Heart right ventricle (tissue), 16 donors: ENCODE data around the gene PGM1. TPM values are rescaled to one million over a fixed set of nuclear protein-coding genes. Genes with fewer than 3 reads are reported as not detected.
A peak's percentile ranks its signal among the peaks of the same experiment; 100 is the strongest.

Source experiments
- ATAC-seq, 8 donors: fragments of 200-7000 bp; cut with Tn5 transposase; one replicate each; pipeline ENCODE4 v1.9.1; 2020; ENCODE audit warnings: mild to moderate bottlenecking in 8 of 8, moderate library complexity in 8 of 8, moderate number of reproducible peaks in 1 of 8
- DNase-seq, 2 donors: peaks; one replicate each; pipeline ENCODE4 v3.0.0-alpha.2; 2020
- H3K27ac ChIP-seq, 10 donors: fragments of 200-600 bp; sonication (generic) in 2 of 10; one replicate each; pipeline versions ENCODE4 v1.5.0 to v1.8.0; 2020 to 2022; ENCODE audit warnings: mild to moderate bottlenecking in 3 of 10
- H3K27me3 ChIP-seq, 7 donors: fragments of 200-600 bp; one replicate each; pipeline ENCODE4 v1.8.0; 2021 to 2022; ENCODE audit warnings: mild to moderate bottlenecking in 2 of 7
- H3K36me3 ChIP-seq, 9 donors: fragments of 200-600 bp; sonication (generic) in 1 of 9; one replicate each; pipeline versions ENCODE4 v1.5.0 to v1.8.0; 2020 to 2022; ENCODE audit warnings: mild to moderate bottlenecking in 2 of 9
- H3K4me1 ChIP-seq, 9 donors: fragments of 200-600 bp; sonication (generic) in 1 of 9; one replicate each; pipeline versions ENCODE4 v1.5.0 to v1.8.0; 2020 to 2022; ENCODE audit warnings: mild to moderate bottlenecking in 4 of 9
- H3K4me3 ChIP-seq, 10 donors: fragments of 200-600 bp; sonication (generic) in 2 of 10; one replicate each; pipeline versions ENCODE4 v1.5.0 to v1.8.0; 2020 to 2022; ENCODE audit warnings: mild to moderate bottlenecking in 7 of 10, moderate library complexity in 2 of 10
- H3K9me3 ChIP-seq, 11 donors: fragments of 200-600 bp in 10 of 11; sonication (generic) in 2 of 11; one replicate each; pipeline versions ENCODE4 v1.5.0 to v1.8.0; 2013 to 2022; ENCODE audit warnings: mild to moderate bottlenecking in 2 of 11, control low read depth in 1 of 11, moderate library complexity in 1 of 11
- WGBS, 2 donors: extraction: QIAGEN DNeasy Blood & Tissue Kit; methylation state at CpG; one replicate each; pipeline ENCODE4 v1.1.7; 2013; ENCODE audit warnings: inconsistent platforms in 1 of 2; 5-methylcytosine and 5-hydroxymethylcytosine counted together
- intact Hi-C, 10 donors: fragments of 100-400 bp; cut with DNase I; formaldehyde crosslinking; loops; one replicate each; pipeline versions ENCODE4 v1.11.1 to v1.14.2; 2022
- polyA plus RNA-seq, 2 donors: library from polyadenylated mRNA; stranded (reverse); fragments of 200-250 nt; gene quantifications; one replicate each; pipeline ENCODE4 v1.2.3, GENCODE V29; 2013
- total RNA-seq, 10 donors: library from RNA; stranded (reverse); fragmentation: NEBNext Ultra II Directional in 3 of 10; extraction: Animal tissue kit (Norgen Biotek cat#: 25700) in 3 of 10; gene quantifications; one replicate each; pipeline versions ENCODE4 v1.2.1 to v1.2.4, GENCODE V29; 2021 to 2023
- TF ChIP-seq, protein P1 (sequence below), 9 donors: fragments of 200-600 bp; sonication (generic) in 2 of 9; IDR thresholded peaks; one replicate each; pipeline versions ENCODE4 v1.5.0 to v1.8.0; 2021 to 2022; ENCODE audit warnings: antibody characterized with exemption in 9 of 9, mild to moderate bottlenecking in 5 of 9, moderate library complexity in 1 of 9
- donor health status: Arrhythmogenic right ventricular cardiomyopathy.
- donor health status: ischemic (EF 13 %, LVEDD 7.1; RV severe dilation, severe dysfunction).
- donor health status: healthy with polysubstance abuse.
- donor health status: DM: no; HTN: yes; CAD: no.
- donor health status: DM: no; HTN: no; CAD: no.
- donor health status: ischemic (EF 25% LVEDD 6.9; RV normal size, moderate dysfunction).
- donor health status: ischemic (EF 25% LVEDD 5.7; RV mildly dilated, moderate dysfunction).
- donor health status: healthy.
- donor health status: DM: yes; HTN: yes; CAD: no.
- donor health status: Ischemic cardiomyopathy.
- donor health status: ischemic (EF 35%, LVEDD 5.7; RV mildly dilated, moderate dysfunction).
- donor health status: nonischemic (EF 11% LVEDD 7.7; RV severe dilation, severe dysfunction).
- donor health status: DM: yes; HTN: yes; CAD: no.
- donor health status: PGD.
- donor health status: ischemic (EF 29% LVEDD 5.4; RV normal size, mild dysfunction).
- donor health status: nonischemic (EF 23%, LVEDD 6.1; RV moderate dilation, normal function).

PGM1 gene
- total and polyA plus RNA-seq, 12 donors: 20.4 to 363 (median 251) TPM

DNA sequence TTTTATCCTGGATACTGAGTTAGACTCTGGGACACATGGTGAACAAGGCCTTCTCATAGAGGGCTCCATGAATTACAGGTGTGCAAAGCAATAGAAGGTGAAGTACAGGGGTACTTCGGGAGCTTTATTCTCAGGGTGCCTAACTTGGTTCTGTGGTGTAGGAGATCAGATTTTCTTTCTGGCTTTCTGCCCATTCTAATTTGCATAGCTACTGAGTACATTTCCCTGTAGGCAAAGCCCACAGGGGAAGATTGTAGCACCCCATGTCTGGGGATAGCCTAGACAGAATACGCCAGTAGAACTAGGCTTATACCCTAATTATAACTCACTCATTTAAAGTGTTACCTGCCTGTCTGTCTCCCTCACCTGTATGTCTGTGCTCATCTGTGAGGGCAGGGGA is 49.7 kb downstream of the PGM1 start:
- Histone ChIP-seq H3K27me3 (no peaks in the 10 kb centered on the region), H3K36me3 (peaks cover 0 to 56% (median 11%) of the 10 kb centered on the region in 9 donors), H3K4me1 (peaks cover 0 to 37% (median 30%) of the 10 kb centered on the region in 9 donors), H3K4me3 (no peak overlapping the region), H3K9me3 (no peaks in the 10 kb centered on the region), H3K27ac (peak overlapping the region in 8 of 10 donors; percentile 30 to 76 (median 64))
- intact Hi-C loops: no loop called here
- 89 to 96% methylated on average over 2 of the region's 2 CpGs for WGBS, 2 donors
- ATAC-seq (peak in 2 of 8 donors; percentile 11 to 27), DNase-seq (no peak)
- TF ChIP-seq, protein P1, sequence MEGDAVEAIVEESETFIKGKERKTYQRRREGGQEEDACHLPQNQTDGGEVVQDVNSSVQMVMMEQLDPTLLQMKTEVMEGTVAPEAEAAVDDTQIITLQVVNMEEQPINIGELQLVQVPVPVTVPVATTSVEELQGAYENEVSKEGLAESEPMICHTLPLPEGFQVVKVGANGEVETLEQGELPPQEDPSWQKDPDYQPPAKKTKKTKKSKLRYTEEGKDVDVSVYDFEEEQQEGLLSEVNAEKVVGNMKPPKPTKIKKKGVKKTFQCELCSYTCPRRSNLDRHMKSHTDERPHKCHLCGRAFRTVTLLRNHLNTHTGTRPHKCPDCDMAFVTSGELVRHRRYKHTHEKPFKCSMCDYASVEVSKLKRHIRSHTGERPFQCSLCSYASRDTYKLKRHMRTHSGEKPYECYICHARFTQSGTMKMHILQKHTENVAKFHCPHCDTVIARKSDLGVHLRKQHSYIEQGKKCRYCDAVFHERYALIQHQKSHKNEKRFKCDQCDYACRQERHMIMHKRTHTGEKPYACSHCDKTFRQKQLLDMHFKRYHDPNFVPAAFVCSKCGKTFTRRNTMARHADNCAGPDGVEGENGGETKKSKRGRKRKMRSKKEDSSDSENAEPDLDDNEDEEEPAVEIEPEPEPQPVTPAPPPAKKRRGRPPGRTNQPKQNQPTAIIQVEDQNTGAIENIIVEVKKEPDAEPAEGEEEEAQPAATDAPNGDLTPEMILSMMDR (IDR thresholded peaks at IDR 0.05): no peak

DNA sequence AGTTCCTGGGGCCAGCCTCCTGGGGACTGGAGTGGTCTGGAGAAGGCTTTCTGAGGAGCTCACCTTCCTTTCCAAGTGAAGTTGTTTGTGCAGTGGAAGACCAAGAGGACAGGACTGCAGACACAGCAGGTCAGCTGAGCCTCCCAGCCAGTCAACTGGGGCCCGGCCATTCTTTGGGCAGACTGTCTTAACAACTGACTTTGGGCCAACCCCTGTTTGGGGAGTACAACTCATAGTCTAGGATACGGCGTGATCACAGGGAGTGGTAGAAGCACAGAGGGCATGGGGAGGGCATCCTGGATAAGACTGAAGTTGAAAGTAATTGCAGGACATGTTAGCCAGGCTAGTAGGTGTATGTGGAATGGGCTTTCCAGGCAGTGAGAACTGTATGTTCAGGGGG is 50.3 kb downstream of the PGM1 start:
- ATAC-seq: peak; percentile 44 to 89 (median 66)
- intact Hi-C loops: no loop called here
- Histone ChIP-seq H3K27ac (peak overlapping the region; percentile 27 to 76 (median 62)), H3K4me3 (no peak overlapping the region), H3K9me3 (no peaks in the 10 kb centered on the region), H3K36me3 (peaks cover 0 to 56% (median 13%) of the 10 kb centered on the region in 9 donors), H3K4me1 (peaks cover 0 to 37% (median 30%) of the 10 kb centered on the region in 9 donors), H3K27me3 (no peaks in the 10 kb centered on the region)
- DNase-seq: peak in 1 of 2 donors; percentile 12
- TF ChIP-seq, protein P1 (IDR thresholded peaks at IDR 0.05): no peak
- 58 to 70% methylated on average over 3 of the region's 3 CpGs for whole genome bisulfite sequencing, 2 donors

DNA sequence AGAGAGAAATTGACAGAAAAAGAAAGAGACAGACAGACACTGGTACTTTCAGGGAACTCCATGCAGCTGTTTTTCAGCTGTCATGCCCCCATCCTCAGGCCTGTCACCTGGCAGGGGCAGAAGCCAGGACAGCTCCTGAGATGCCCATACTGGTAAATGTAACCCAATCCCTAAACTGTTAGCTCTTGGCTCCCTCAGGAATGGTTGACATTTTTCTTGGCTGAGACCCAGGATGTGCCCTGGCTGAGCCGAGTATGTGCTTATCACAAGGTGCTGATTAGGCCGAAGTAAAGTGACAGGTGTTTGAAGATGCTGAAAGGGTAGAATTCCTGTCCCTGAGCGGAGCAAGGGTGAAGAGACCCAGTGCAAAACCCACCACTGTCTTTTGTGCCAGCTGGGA is 50.7 kb downstream of the PGM1 start:
- H3K27me3 ChIP-seq: no peaks in the 10 kb centered on the region
- H3K4me3 ChIP-seq: no peak overlapping the region
- peaks cover 0 to 56% (median 17%) of the 10 kb centered on the region in 9 donors for H3K36me3 ChIP-seq
- peaks cover 0 to 37% (median 30%) of the 10 kb centered on the region in 9 donors for H3K4me1 ChIP-seq
- intact Hi-C loops: no loop called here
- TF ChIP-seq, protein P1 (IDR thresholded peaks at IDR 0.05): no peak
- DNase-seq (peak; percentile 23 to 55), ATAC-seq (peak; percentile 34 to 92 (median 82))
- no peaks in the 10 kb centered on the region for H3K9me3 ChIP-seq
- WGBS, 2 donors: 36% methylated on average over 3 of the region's 3 CpGs
- H3K27ac ChIP-seq: peak overlapping the region in 9 of 10 donors; percentile 27 to 76 (median 63)

DNA sequence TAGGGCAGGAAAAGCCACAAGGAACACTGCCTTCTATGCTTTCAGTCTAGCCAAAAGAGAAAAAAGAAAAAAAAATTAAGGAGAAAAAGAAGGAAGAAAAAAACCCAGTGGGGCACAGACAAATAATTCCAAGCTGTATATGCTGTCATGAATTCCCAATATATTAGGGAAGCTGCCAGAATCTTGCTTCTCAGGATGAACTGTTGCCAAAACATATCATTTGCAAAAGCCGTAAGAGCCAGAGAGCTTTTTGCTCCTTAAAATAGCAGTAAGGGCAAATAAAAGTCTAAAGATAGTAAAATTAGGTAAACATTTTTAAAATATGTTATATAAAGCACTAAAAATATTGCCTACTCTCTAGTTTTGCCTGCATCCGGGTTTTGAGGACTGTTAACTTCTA is 52.1 kb downstream of the PGM1 start:
- Histone ChIP-seq H3K27ac (peak overlapping the region in 8 of 10 donors; percentile 10 to 76 (median 58)), H3K4me1 (peaks cover 0 to 37% (median 33%) of the 10 kb centered on the region in 9 donors), H3K36me3 (peaks cover 0 to 57% (median 19%) of the 10 kb centered on the region in 9 donors), H3K27me3 (no peaks in the 10 kb centered on the region), H3K4me3 (peak overlapping the region in 3 of 10 donors; percentile 1 to 18 (median 5)), H3K9me3 (no peaks in the 10 kb centered on the region)
- 35 to 38% methylated on average over 2 of the region's 2 CpGs for WGBS, 2 donors
- no peak for DNase-seq
- ATAC-seq: no peak
- TF ChIP-seq, protein P1 (IDR thresholded peaks at IDR 0.05): no peak
- intact Hi-C loops: no loop called here
